H1 (cell line): ENCODE data around the gene MAPK11. TPM values are rescaled to one million over a fixed set of nuclear protein-coding genes. Genes with fewer than 3 reads are reported as not detected.

Source experiments
- CTCF ChIA-PET: fragments of 300-600 bp; sonication (Branson Sonifier 250); formaldehyde crosslinking; loops from one replicate; lab custom pipeline; 2021; ENCODE audit not compliant: partially characterized antibody; lab: Charles Lee
- POLR2A ChIA-PET: fragments of 300-600 bp; sonication (Branson Sonifier 250); formaldehyde crosslinking; loops from one replicate; lab custom pipeline; 2021; ENCODE audit warnings: inconsistent platforms; ENCODE audit not compliant: partially characterized antibody; lab: Charles Lee
- DNase-seq, 2 experiments: peaks; one replicate each; pipeline versions ENCODE4 v3.0.0 to v3.0.0-alpha.2; 2010 to 2022; ENCODE audit warnings: low spot score in 2 of 2, low read depth in 1 of 2, mixed read lengths in 1 of 2
- FAIRE-seq: peaks from 2 replicates; lab custom pipeline; 2011; peaks lifted over from hg19 to GRCh38; lab: Jason Lieb, UNC
- H2AFZ ChIP-seq: 2 replicates; pipeline ENCODE4 v1.8.1; 2012; ENCODE audit warnings: low read length, inconsistent platforms
- H2AK5ac ChIP-seq: 2 replicates; pipeline ENCODE4 v1.6.1; 2013; ENCODE audit warnings: low read depth, low read length
- H2BK120ac ChIP-seq: replicated peaks from 2 replicates; pipeline ENCODE3; 2013; ENCODE audit warnings: low read depth, low read length, inconsistent platforms
- H2BK12ac ChIP-seq: 2 replicates; pipeline ENCODE4 v1.6.1; 2013; ENCODE audit warnings: low read depth, low read length
- H2BK15ac ChIP-seq: 2 replicates; pipeline ENCODE4 v1.6.1; 2013; ENCODE audit warnings: low read length
- H2BK20ac ChIP-seq: 2 replicates; pipeline ENCODE4 v1.6.1; 2013; ENCODE audit warnings: low read length
- H2BK5ac ChIP-seq: 2 replicates; pipeline ENCODE4 v1.6.1; 2013; ENCODE audit warnings: low read depth, low read length
- H3K14ac ChIP-seq: 2 replicates; pipeline ENCODE4 v1.6.1; 2013; ENCODE audit warnings: inconsistent platforms; ENCODE audit not compliant: insufficient read length
- H3K18ac ChIP-seq: 2 replicates; pipeline ENCODE4 v1.6.1; 2013; ENCODE audit warnings: low read length; ENCODE audit errors: extremely low read depth
- H3K23ac ChIP-seq: 2 replicates; pipeline ENCODE4 v1.6.1; 2013; ENCODE audit warnings: inconsistent platforms; ENCODE audit not compliant: insufficient read length
- H3K23me2 ChIP-seq: 2 replicates; pipeline ENCODE4 v1.6.1; 2013; ENCODE audit warnings: low read depth, low read length
- H3K27ac ChIP-seq: 2 replicates; pipeline ENCODE4 v1.6.1; 2011; ENCODE audit warnings: low read depth, low read length, inconsistent platforms
- H3K27me3 ChIP-seq, 4 experiments: replicated peaks in 1 of 4; 1 replicate in 1 of 4; 2 replicates in 3 of 4; pipeline versions ENCODE4 v1.6.1 to v1.8.1; 2011 to 2013; ENCODE audit warnings: low read length in 3 of 4, mild to moderate bottlenecking in 3 of 4, inconsistent platforms in 2 of 4, mixed read lengths in 2 of 4, moderate library complexity in 1 of 4; ENCODE audit not compliant: control insufficient read depth in 3 of 4, insufficient read depth in 3 of 4; ENCODE audit errors: extremely low read depth in 1 of 4
- H3K36me3 ChIP-seq, 4 experiments: 2 replicates each; pipeline versions ENCODE4 v1.6.1 to v1.8.1; 2011 to 2013; ENCODE audit warnings: mild to moderate bottlenecking in 4 of 4, low read length in 3 of 4, moderate library complexity in 2 of 4, control low read depth in 1 of 4, inconsistent platforms in 1 of 4; ENCODE audit not compliant: insufficient read depth in 4 of 4, control insufficient read depth in 2 of 4
- H3K4ac ChIP-seq: replicated peaks from 2 replicates; pipeline ENCODE3; 2013; ENCODE audit warnings: low read length, low read depth, mixed read lengths, inconsistent platforms; ENCODE audit not compliant: insufficient read length
- H3K4me1 ChIP-seq, 4 experiments: replicated peaks in 1 of 4; 1 replicate in 1 of 4; 2 replicates in 3 of 4; pipeline versions ENCODE4 v1.6.1 to v1.8.1; 2011 to 2013; ENCODE audit warnings: low read length in 3 of 4, inconsistent platforms in 2 of 4, mixed read lengths in 1 of 4; ENCODE audit not compliant: insufficient read depth in 4 of 4, control insufficient read depth in 3 of 4
- H3K4me2 ChIP-seq, 2 experiments: 2 replicates each; pipeline versions ENCODE4 v1.6.1 to v1.8.1; 2011 to 2013; ENCODE audit warnings: low read depth in 2 of 2, low read length in 2 of 2, control low read depth in 1 of 2, inconsistent platforms in 1 of 2, mild to moderate bottlenecking in 1 of 2; ENCODE audit not compliant: insufficient read depth in 1 of 2
- H3K4me3 ChIP-seq, 4 experiments: fragments of 200-600, 300-600 bp in 1 of 4; sonication (generic), shearing (Covaris generic), sonication (Bioruptor Twin) in 1 of 4; 2 replicates each; pipeline versions ENCODE4 v1.5.1 to v1.8.1; 2011 to 2016; ENCODE audit warnings: low read length in 4 of 4, low read depth in 3 of 4, control low read depth in 2 of 4, inconsistent platforms in 2 of 4, mild to moderate bottlenecking in 2 of 4, mixed read lengths in 1 of 4, moderate library complexity in 1 of 4; ENCODE audit not compliant: insufficient read depth in 2 of 4; ENCODE audit errors: extremely low read depth in 1 of 4
- H3K56ac ChIP-seq: replicated peaks from 2 replicates; pipeline ENCODE3; 2013; ENCODE audit warnings: low read depth, mild to moderate bottlenecking, mixed read lengths, low read length, inconsistent platforms; ENCODE audit not compliant: insufficient read length
- H3K79me1 ChIP-seq: 2 replicates; pipeline ENCODE4 v1.6.1; 2013; ENCODE audit warnings: low read depth, low read length, control low read depth
- H3K79me2 ChIP-seq, 2 experiments: 2 replicates each; pipeline versions ENCODE4 v1.6.1 to v1.8.1; 2012 to 2013; ENCODE audit warnings: low read length in 2 of 2, mild to moderate bottlenecking in 2 of 2, inconsistent platforms in 1 of 2; ENCODE audit not compliant: insufficient read depth in 2 of 2, control insufficient read depth in 1 of 2
- H3K9ac ChIP-seq, 4 experiments: replicated peaks in 1 of 4; 1 replicate in 1 of 4; 2 replicates in 3 of 4; pipeline versions ENCODE4 v1.6.1 to v1.8.1; 2011 to 2013; ENCODE audit warnings: low read depth in 3 of 4, low read length in 3 of 4, control low read depth in 2 of 4, mild to moderate bottlenecking in 2 of 4, moderate library complexity in 2 of 4, inconsistent platforms in 1 of 4; ENCODE audit errors: extremely low read depth in 1 of 4
- H3K9me3 ChIP-seq, 2 experiments: 2 replicates each; pipeline versions ENCODE4 v1.6.1 to v1.8.1; 2012 to 2013; ENCODE audit warnings: mild to moderate bottlenecking in 2 of 2, moderate library complexity in 2 of 2, control low read depth in 1 of 2, inconsistent platforms in 1 of 2, low read depth in 1 of 2, low read length in 1 of 2, mixed read lengths in 1 of 2; ENCODE audit not compliant: insufficient read depth in 2 of 2
- H4K20me1 ChIP-seq, 2 experiments: replicated peaks in 1 of 2; 2 replicates each; pipeline versions ENCODE3 to v1.8.1; 2011 to 2013; ENCODE audit warnings: inconsistent platforms in 2 of 2, low read length in 2 of 2, mild to moderate bottlenecking in 1 of 2; ENCODE audit not compliant: insufficient read depth in 2 of 2, control insufficient read depth in 1 of 2
- H4K5ac ChIP-seq: 2 replicates; pipeline ENCODE4 v1.6.1; 2013; ENCODE audit warnings: low read length, low read depth, mixed read lengths, inconsistent platforms; ENCODE audit not compliant: insufficient read length
- H4K8ac ChIP-seq: 2 replicates; pipeline ENCODE4 v1.8.0; 2013; ENCODE audit warnings: mild to moderate bottlenecking, moderate library complexity, low read length, inconsistent platforms; ENCODE audit not compliant: insufficient read depth; ENCODE audit errors: extremely low read depth
- H4K91ac ChIP-seq: replicated peaks from 2 replicates; pipeline ENCODE3; 2013; ENCODE audit warnings: low read length, mixed read lengths, inconsistent platforms; ENCODE audit not compliant: insufficient read length
- BACH1 ChIP-seq: IDR thresholded peaks from 2 replicates; pipeline ENCODE4 v1.6.1; 2012; ENCODE audit warnings: low read length, improper control_type of control experiment
- EP300 ChIP-seq, 2 experiments: IDR thresholded peaks; 1 replicate in 1 of 2; 2 replicates in 1 of 2; pipeline ENCODE4 v1.6.1; 2011 to 2012; ENCODE audit warnings: low read depth in 2 of 2, low read length in 2 of 2, mild to moderate bottlenecking in 2 of 2, borderline replicate concordance in 1 of 2, inconsistent platforms in 1 of 2, moderate library complexity in 1 of 2
- EZH2 ChIP-seq: fragments of 200-600 bp; sonication (generic); IDR thresholded peaks from 2 replicates; pipeline ENCODE4 v1.7.1; 2012; ENCODE audit warnings: low read depth, mild to moderate bottlenecking, moderate library complexity, low read length, inconsistent platforms; ENCODE audit not compliant: severe bottlenecking
- GTF2F1 ChIP-seq: IDR thresholded peaks from 2 replicates; pipeline ENCODE4 v1.6.1; 2012; ENCODE audit warnings: low read depth, low read length, improper control_type of control experiment, borderline replicate concordance
- HDAC6 ChIP-seq: IDR thresholded peaks from one replicate; pipeline ENCODE4 v1.7.1; 2012; ENCODE audit warnings: low read depth, mild to moderate bottlenecking, inconsistent platforms, low read length, moderate library complexity
- KDM1A ChIP-seq: fragments of 200-600, 300-600 bp; sonication (generic); IDR thresholded peaks from 2 replicates; pipeline ENCODE4 v1.7.1; 2016; ENCODE audit warnings: mild to moderate bottlenecking, low read length, borderline replicate concordance
- NANOG ChIP-seq: IDR thresholded peaks from 2 replicates; pipeline ENCODE4 v1.6.1; 2011; ENCODE audit warnings: low read length, low read depth, mild to moderate bottlenecking, inconsistent platforms; ENCODE audit not compliant: insufficient read depth, poor library complexity, severe bottlenecking
- POLR2AphosphoS5 ChIP-seq: IDR thresholded peaks from 2 replicates; pipeline ENCODE4 v1.6.1; 2011; ENCODE audit warnings: low read depth, low read length
- SIN3A ChIP-seq, 2 experiments: IDR thresholded peaks in 1 of 2; conservative IDR thresholded peaks in 1 of 2; 2 replicates each; pipeline ENCODE4 v1.6.1; 2011 to 2012; ENCODE audit warnings: low read length in 2 of 2, improper control_type of control experiment in 1 of 2, low read depth in 1 of 2, mild to moderate bottlenecking in 1 of 2
- SP2 ChIP-seq: IDR thresholded peaks from 2 replicates; pipeline ENCODE4 v1.6.1; 2012; ENCODE audit warnings: mild to moderate bottlenecking, low read length, inconsistent platforms
- WGBS, 2 experiments: shearing (Covaris generic) in 1 of 2; methylation state at CpG; one replicate each; pipeline versions ENCODE4 v1.1.6 to v1.1.7; 2013 to 2015; ENCODE audit warnings: low lambda C conversion rate in 2 of 2, mixed read lengths in 2 of 2, inconsistent platforms in 1 of 2, low coverage in 1 of 2, missing lambda C conversion rate in 1 of 2; ENCODE audit not compliant: insufficient replicate concordance in 2 of 2, insufficient coverage in 1 of 2, insufficient read length in 1 of 2; ENCODE audit errors: extremely low coverage in 1 of 2, missing lambda C conversion rate in 1 of 2; 5-methylcytosine and 5-hydroxymethylcytosine counted together
- polyA plus RNA-seq, 7 experiments: library from polyadenylated mRNA; depleted of rRNA in 3 of 7; stranded (reverse) in 5 of 7; unstranded in 2 of 7; fragments of >200 nt in 5 of 7; fragments of 200-250 nt in 2 of 7; gene quantifications; 1 replicate in 5 of 7; 2 replicates in 1 of 7; 4 replicates in 1 of 7; pipeline versions ENCODE4 v1.2.1 to v1.2.3, GENCODE V29; 2011 to 2013; ENCODE audit warnings: missing spikeins in 2 of 7, mixed read lengths in 2 of 7
- total RNA-seq: library from RNA; stranded (reverse); fragmentation: NEBNext Ultra II Directional; extraction: Animal tissue kit (Norgen Biotek cat#: 25700); gene quantifications from 2 replicates; pipeline ENCODE4 v1.2.1, GENCODE V29; 2021
- TF ChIP-seq, protein P1 (sequence below): IDR thresholded peaks from 2 replicates; pipeline ENCODE4 v1.6.1; 2012; ENCODE audit warnings: low read length, inconsistent platforms

The MAPK11 gene
- total and polyA plus RNA-seq, 2 of the 8 experiments (the other 6 are each of a cell fraction or from before 2014, with no cell fraction given) = 0.70 to 1.5 TPM

DNA sequence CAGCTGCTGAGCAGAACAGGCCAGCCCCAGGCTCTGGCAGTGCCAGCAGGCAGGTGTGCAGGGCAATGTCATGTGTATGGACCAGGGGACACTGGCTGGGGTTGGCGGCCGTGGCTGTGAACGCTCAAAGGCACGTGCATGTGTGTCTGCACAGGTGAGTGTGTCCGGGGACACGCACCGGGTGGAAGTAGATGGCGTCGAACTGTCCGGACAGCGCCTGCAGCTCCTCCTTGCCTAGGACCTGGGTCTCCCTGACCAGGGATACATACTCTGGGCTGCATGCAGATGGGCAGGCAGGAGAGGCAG, 20.0 kb downstream of the MAPK11 start:
- Histone ChIP-seq H4K8ac (no peak overlapping the region), H3K23ac (no peak overlapping the region), H3K4me2 (peak overlapping the region; percentile 68 to 99), H3K9me3 (no peaks in the 10 kb centered on the region), H2BK5ac (no peak overlapping the region), H3K9ac (peak overlapping the region in 2 of 4 experiments; percentile 14 to 42; a peak in 2 of 7 replicates), H3K4me3 (peak overlapping the region; percentile 54 to 80 (median 72); a peak in 5 of 8 replicates), H2BK20ac (no peak overlapping the region), H3K4me1 (peaks cover 0 to 20% (median 16%) of the 10 kb centered on the region in 4 experiments; a peak in 6 of 7 replicates), H3K79me2 (0 out of 4 replicates have a peak, but pooled peaks cover 0 to 3% of the 10 kb centered on the region in 2 experiments), H3K36me3 (no peaks in the 10 kb centered on the region), H2BK15ac (0 out of 2 replicates have a peak overlapping the region, but pooled peaks have one; percentile 9), H3K79me1 (peaks cover 6% of the 10 kb centered on the region; the same call in 1 of the 2 replicates), H3K18ac (no peak overlapping the region), H2AFZ (no peak overlapping the region), H2BK12ac (no peak overlapping the region), H2AK5ac (no peak overlapping the region; the same call in 1 of the 2 replicates), H3K23me2 (peaks cover 17% of the 10 kb centered on the region), H2BK120ac (no peak overlapping the region), H3K14ac (no peak overlapping the region), H4K91ac (no peak overlapping the region), H4K20me1 (peaks cover 0 to 16% of the 10 kb centered on the region in 2 experiments), H3K4ac (no peak overlapping the region), H3K56ac (no peak overlapping the region), H3K27ac (no peak overlapping the region), H4K5ac (no peak overlapping the region), H3K27me3 (no peaks in the 10 kb centered on the region)
- WGBS, 2 experiments = 95% methylated on average over 11 of the region's 11 CpGs; no CpG with 5 or more reads in 1 of the 2 experiments
- POLR2A ChIA-PET = interaction anchor here (0.7 to 1.6 kb wide), 8 partner anchors 8 to 46 kb away, joined by 3 to 4 read pairs (median 4); no protein-coding TSS in a partner anchor
- DNase-seq (no peak), FAIRE-seq (no peak)
- CTCF ChIA-PET = interaction anchor here (0.6 to 3.7 kb wide), 12 partner anchors 9 to 485 kb away, joined by 3 to 30 read pairs (median 4); partner anchors contain the start of gene MAPK12
- TF ChIP-seq, protein P1, sequence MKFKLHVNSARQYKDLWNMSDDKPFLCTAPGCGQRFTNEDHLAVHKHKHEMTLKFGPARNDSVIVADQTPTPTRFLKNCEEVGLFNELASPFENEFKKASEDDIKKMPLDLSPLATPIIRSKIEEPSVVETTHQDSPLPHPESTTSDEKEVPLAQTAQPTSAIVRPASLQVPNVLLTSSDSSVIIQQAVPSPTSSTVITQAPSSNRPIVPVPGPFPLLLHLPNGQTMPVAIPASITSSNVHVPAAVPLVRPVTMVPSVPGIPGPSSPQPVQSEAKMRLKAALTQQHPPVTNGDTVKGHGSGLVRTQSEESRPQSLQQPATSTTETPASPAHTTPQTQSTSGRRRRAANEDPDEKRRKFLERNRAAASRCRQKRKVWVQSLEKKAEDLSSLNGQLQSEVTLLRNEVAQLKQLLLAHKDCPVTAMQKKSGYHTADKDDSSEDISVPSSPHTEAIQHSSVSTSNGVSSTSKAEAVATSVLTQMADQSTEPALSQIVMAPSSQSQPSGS = no peak
- TF ChIP-seq SIN3A (conservative IDR thresholded peaks at IDR 0.05 in 1 of 2, IDR thresholded peaks at IDR 0.05 in 1 of 2; ENCODE audit: low read depth in 1 of 2, low read length in 2 of 2) (no peak), NANOG (no peak), HDAC6 (no peak), SP2 (no peak), POLR2AphosphoS5 (no peak), KDM1A (no peak), GTF2F1 (no peak), EP300 (IDR thresholded peaks at IDR 0.05; ENCODE audit: borderline replicate concordance in 1 of 2, low read depth in 2 of 2, low read length in 2 of 2) (no peak), EZH2 (no peak), BACH1 (no peak)
